ENCODE measurements around the gene RPS18. TPM values are rescaled to one million over a fixed set of nuclear protein-coding genes. Genes with fewer than 3 reads are reported as not detected.

The RPS18 gene
- total and polyA plus RNA-seq, 2 of the 13 experiments (the other 11 are each of a cell fraction or from before 2014, with no cell fraction given) = 3,896 to 5,806 TPM

DNA sequence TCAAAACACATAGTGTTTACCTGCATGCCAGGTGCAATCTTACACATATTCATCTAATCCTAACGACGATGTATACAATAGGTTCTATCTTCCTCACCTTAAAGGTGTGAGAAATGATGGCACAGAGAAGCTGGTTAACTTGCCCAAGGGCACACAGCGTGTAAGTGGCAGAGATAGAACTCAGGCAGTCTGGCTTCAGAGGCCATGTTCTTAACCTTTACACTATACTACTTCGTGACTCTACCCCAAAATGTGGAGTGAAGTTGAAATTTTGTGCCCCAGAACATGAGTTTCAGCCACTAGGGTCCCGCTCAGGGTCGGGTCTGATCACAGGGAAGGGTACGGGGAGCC, 783 bp upstream of the RPS18 start (continued):
- TF ChIP-seq, protein P1, sequence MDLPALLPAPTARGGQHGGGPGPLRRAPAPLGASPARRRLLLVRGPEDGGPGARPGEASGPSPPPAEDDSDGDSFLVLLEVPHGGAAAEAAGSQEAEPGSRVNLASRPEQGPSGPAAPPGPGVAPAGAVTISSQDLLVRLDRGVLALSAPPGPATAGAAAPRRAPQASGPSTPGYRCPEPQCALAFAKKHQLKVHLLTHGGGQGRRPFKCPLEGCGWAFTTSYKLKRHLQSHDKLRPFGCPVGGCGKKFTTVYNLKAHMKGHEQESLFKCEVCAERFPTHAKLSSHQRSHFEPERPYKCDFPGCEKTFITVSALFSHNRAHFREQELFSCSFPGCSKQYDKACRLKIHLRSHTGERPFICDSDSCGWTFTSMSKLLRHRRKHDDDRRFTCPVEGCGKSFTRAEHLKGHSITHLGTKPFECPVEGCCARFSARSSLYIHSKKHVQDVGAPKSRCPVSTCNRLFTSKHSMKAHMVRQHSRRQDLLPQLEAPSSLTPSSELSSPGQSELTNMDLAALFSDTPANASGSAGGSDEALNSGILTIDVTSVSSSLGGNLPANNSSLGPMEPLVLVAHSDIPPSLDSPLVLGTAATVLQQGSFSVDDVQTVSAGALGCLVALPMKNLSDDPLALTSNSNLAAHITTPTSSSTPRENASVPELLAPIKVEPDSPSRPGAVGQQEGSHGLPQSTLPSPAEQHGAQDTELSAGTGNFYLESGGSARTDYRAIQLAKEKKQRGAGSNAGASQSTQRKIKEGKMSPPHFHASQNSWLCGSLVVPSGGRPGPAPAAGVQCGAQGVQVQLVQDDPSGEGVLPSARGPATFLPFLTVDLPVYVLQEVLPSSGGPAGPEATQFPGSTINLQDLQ (CRISPR knock-in tag; IDR thresholded peaks at IDR 0.05) = no peak
- TF ChIP-seq ZNF792 (CRISPR knock-in tag; IDR thresholded peaks at IDR 0.05) = 0 out of 2 replicates have a peak, but pooled peaks have one; percentile 1
- TF ChIP-seq, protein P2, sequence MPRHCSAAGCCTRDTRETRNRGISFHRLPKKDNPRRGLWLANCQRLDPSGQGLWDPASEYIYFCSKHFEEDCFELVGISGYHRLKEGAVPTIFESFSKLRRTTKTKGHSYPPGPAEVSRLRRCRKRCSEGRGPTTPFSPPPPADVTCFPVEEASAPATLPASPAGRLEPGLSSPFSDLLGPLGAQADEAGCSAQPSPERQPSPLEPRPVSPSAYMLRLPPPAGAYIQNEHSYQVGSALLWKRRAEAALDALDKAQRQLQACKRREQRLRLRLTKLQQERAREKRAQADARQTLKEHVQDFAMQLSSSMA (CRISPR knock-in tag; IDR thresholded peaks at IDR 0.05) = no peak
- no peak for TF ChIP-seq MEIS2 (CRISPR knock-in tag; IDR thresholded peaks at IDR 0.05)

GRCh38 chr6:33272275-33273128, 627 bp downstream of the RPS18 start:
- intact Hi-C loops (cut with micrococcal nuclease; ENCODE audit: unreplicated experiment) = loop anchor here (5.0 kb wide), 1 partner anchor 40 kb away; the partner anchor contains the start of gene TAPBP
- ATAC-seq (peak; percentile 47), DNase-seq (ENCODE audit: low spot score) (no peak), FAIRE-seq (no peak)
- H3K4me2 ChIP-seq (ENCODE audit: low read depth, low read length) = peak overlapping the region; percentile 89
- WGBS (ENCODE audit: low lambda C conversion rate) = 3% methylated on average over 16 of the region's 22 CpGs
- H3K9me3 ChIP-seq (ENCODE audit: low read length) = no peaks in the 10 kb centered on the region
- TSS peak; percentile 77 for BruUV-seq (replicated peaks)
- ChIA-PET CTCF (ENCODE audit: low intra/inter-chr PET ratio, low total read pairs) (no interaction called here), POLR2A (interaction anchor here (0.7 to 3.9 kb wide), 29 partner anchors 9 to 1095 kb away, joined by 3 to 94 read pairs (median 8); partner anchors contain the start of genes CUTA, HSD17B8, PFDN6 and PHF1)
- no peak overlapping the region for H2AFZ ChIP-seq (ENCODE audit: low read length)
- peaks cover 33% of the 10 kb centered on the region for H4K20me1 ChIP-seq (ENCODE audit: insufficient read depth, low read length)
- in situ Hi-C loops (cut with HindIII; ENCODE audit: extremely low pct_ligation_motif_present, low pct_unique_long_range_greater_than_20kb) = no loop called here
- H3K4me3 ChIP-seq (replicated peaks in 1 of 3; ENCODE audit: insufficient read depth in 1 of 3, low read depth in 2 of 3, low read length in 3 of 3) = peak overlapping the region; percentile 75 to 89 (median 80)
- H3K9ac ChIP-seq (ENCODE audit: insufficient read depth, low read depth, low read length) = peak overlapping the region; percentile 95
- peaks cover 48% of the 10 kb centered on the region for H3K4me1 ChIP-seq (ENCODE audit: insufficient read depth, low read length)
- peaks cover 46% of the 10 kb centered on the region for H3K79me2 ChIP-seq (ENCODE audit: insufficient read depth, low read length)
- peak overlapping the region; percentile 95 for H3K27ac ChIP-seq (ENCODE audit: extremely low read length, insufficient read depth, low read length)
- peaks cover 24 to 55% of the 10 kb centered on the region in 2 experiments for H3K36me3 ChIP-seq (replicated peaks in 1 of 2; ENCODE audit: control insufficient read depth in 1 of 2, insufficient read depth in 2 of 2, low read length in 2 of 2)
- H3K27me3 ChIP-seq (ENCODE audit: control insufficient read depth in 1 of 2, insufficient read depth in 2 of 2, low read length in 2 of 2) = no peaks in the 10 kb centered on the region; a peak in 1 of 5 replicates
- TF ChIP-seq ZNF235 (CRISPR knock-in tag; IDR thresholded peaks at IDR 0.05; ENCODE audit: borderline replicate concordance) (no peak), CENPT (CRISPR knock-in tag; IDR thresholded peaks at IDR 0.05; ENCODE audit: low read depth) (no peak; the same call in 1 of the 2 replicates), PRDM10 (CRISPR knock-in tag; IDR thresholded peaks at IDR 0.05; ENCODE audit: low read depth) (no peak), MATR3 (CRISPR knock-in tag; IDR thresholded peaks at IDR 0.05) (no peak), ELK4 (CRISPR knock-in tag; IDR thresholded peaks at IDR 0.05; ENCODE audit: borderline replicate concordance) (no peak), GATAD1 (CRISPR knock-in tag; IDR thresholded peaks at IDR 0.05) (no peak), PHF20 (CRISPR knock-in tag; IDR thresholded peaks at IDR 0.05) (no peak), ZNF251 (CRISPR knock-in tag; IDR thresholded peaks at IDR 0.05) (no peak)

All from HepG2 (cell line).